Neural cell (in vitro differentiated cells): ENCODE results near the gene KCNQ1OT1.

Experiments used
- CTCF ChIP-seq: fragments of 450-650 bp; IDR thresholded peaks from 2 replicates; pipeline ENCODE4 v1.5.1; 2014; ENCODE audit warnings: antibody characterized with exemption, mild to moderate bottlenecking, moderate library complexity; ENCODE audit not compliant: poor library complexity, severe bottlenecking
- EP300 ChIP-seq: fragments of 450-650 bp; conservative IDR thresholded peaks from 2 replicates; pipeline ENCODE4 v1.6.1; 2014; ENCODE audit warnings: antibody characterized with exemption, mild to moderate bottlenecking, moderate library complexity; ENCODE audit not compliant: poor library complexity, severe bottlenecking
- EZH2 ChIP-seq: fragments of 200-600, 300-800 bp; shearing (Covaris generic), sonication (generic); IDR thresholded peaks from 2 replicates; pipeline ENCODE4 v1.6.1; 2014; ENCODE audit warnings: antibody characterized with exemption, low read length, borderline replicate concordance, mild to moderate bottlenecking; ENCODE audit not compliant: insufficient read depth, poor library complexity, severe bottlenecking
- POLR2AphosphoS5 ChIP-seq: IDR thresholded peaks from 2 replicates; pipeline ENCODE4 v1.6.1; 2012
- RAD21 ChIP-seq: fragments of 450-650 bp; conservative IDR thresholded peaks from 2 replicates; pipeline ENCODE4 v1.6.1; 2014; ENCODE audit warnings: antibody characterized with exemption, mild to moderate bottlenecking, moderate library complexity

GRCh38 chr11:2578929-2579270, 120.9 kb downstream of the KCNQ1OT1 start:
- no peak for TF ChIP-seq EZH2
- TF ChIP-seq POLR2AphosphoS5: no peak
- TF ChIP-seq RAD21: no peak
- no peak for TF ChIP-seq CTCF
- TF ChIP-seq EP300: no peak
